ENCODE measurements around the gene FAM167B.

FAM167B gene

DNA sequence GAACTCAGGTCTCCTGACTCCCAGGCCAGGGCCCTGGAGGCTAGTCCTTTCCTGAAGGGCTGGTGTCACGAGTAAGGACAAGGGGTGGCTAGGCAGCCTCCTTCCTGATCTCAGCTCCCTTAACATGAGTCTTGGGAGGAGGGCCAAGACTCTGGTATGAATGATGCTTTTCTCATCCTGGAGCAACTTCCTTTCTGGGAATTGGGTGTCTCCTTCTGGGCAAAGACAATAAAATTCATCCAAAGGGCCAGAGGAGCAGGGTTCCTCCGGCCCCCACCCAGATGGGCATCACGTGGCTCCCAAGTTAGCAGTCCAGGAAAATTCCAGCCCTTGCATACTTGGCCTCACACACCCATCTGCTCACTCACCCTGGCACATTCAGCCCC lies at the start of gene FAM167B:
FAM167B (plus strand) TSS at position 335 of the 386 bp plus-strand sequence. CDS start 200 bp downstream, outside the sequence.
- no peak for DNase-seq

DNA sequence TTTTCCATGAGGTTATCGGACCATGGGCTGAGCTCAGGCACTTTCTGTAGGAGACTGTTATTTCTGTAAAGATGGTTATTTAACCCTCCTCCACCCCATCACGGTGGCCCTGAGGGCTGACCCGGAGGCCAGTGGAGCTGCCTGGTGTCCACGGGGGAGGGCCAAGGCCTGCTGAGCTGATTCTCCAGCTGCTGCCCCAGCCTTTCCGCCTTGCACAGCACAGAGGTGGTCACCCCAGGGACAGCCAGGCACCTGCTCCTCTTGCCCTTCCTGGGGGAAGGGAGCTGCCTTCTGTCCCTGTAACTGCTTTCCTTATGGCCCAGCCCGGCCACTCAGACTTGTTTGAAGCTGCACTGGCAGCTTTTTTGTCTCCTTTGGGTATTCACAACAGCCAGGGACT lies 49.2 kb upstream of the FAM167B start:
- DNase-seq = no peak

DNA sequence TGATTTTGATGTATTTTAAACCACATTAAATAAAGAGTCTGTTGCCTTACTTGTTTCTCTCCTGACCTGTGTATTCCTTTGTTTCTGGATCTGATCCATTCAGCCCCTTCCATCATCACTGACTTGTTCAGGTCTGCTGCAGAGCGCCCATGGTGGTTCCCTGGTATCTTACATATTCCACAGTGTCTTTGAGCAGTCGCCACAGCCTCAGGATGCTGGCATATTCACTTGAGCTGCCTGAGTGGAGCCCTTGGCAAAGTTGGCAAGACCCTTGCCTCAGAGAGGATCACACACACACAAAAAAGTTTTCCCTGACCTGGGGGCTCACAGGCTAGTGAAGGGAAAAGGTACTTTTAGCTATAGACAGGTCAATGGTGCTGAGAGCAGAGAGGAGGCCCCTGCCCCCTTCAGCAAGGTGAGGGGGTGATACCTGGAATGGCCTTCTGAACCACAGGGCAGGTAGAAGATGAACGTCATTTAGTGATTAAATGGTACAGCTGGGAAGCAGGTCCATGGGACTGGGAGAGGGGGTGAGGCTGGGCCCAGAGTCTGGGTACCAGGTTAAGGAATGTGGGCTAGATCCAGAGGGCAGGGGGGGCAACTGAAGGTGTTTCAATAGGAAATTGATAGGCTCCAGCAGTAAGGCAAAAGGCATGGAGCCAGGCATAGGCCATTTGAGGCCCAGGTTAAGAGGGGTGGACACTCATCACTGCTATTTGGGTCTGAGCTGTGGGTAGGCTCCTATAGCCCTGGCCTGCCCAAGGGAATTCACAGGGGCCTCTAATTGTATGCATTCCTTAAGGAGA lies 48.6 kb upstream of the FAM167B start:
- no peak for DNase-seq

DNA sequence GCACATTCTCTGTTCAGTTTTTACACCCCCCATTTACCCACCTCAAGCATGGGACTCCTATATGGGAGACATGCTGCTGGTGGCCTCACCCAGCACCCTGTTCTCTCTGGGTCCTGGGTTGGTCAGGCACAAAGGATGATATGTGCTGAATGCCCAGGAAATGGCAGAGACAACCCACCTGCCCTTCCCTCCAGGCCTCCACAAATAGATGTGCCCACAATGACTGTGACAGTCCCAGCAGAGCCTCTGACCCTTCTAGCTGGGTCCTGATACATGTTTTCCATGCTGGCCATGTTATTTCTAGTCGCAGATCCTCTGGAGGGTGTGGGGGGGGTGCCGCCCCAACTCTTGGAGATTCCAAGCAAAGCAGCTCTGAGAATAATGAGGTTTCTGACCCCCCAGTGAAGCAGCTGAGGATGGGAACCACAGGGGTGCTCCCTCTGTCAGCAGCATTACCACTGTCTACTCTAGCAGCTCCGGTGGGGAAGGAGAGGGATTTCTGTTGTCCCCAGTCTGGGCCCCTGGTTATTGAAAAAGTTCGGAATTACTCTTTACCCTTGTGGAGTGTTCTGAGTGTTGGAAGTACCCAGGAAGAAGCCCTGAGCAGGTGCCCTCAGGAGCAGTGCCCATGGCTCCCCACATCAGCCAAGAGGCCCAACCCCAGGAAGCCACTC lies 47.8 kb upstream of the FAM167B start:
- DNase-seq = no peak

DNA sequence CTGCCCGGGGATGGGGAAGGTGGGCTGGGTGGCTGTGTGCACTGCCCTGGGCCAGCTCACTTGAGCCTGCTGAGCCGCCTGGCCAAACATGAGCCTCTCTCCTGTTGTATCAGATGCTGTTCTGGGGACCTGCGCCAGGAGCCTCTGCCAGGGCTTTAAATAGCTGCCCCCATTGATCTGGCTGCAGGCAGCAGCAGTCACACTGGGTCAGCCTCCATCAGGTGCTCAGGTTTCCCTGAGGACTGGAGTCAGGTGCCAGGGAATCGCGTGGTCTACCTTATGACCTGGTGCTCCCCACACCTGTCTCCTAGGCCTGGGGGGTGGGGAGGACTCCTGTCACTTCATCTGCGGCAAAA lies 47.3 kb upstream of the FAM167B start:
- no peak for DNase-seq

DNA sequence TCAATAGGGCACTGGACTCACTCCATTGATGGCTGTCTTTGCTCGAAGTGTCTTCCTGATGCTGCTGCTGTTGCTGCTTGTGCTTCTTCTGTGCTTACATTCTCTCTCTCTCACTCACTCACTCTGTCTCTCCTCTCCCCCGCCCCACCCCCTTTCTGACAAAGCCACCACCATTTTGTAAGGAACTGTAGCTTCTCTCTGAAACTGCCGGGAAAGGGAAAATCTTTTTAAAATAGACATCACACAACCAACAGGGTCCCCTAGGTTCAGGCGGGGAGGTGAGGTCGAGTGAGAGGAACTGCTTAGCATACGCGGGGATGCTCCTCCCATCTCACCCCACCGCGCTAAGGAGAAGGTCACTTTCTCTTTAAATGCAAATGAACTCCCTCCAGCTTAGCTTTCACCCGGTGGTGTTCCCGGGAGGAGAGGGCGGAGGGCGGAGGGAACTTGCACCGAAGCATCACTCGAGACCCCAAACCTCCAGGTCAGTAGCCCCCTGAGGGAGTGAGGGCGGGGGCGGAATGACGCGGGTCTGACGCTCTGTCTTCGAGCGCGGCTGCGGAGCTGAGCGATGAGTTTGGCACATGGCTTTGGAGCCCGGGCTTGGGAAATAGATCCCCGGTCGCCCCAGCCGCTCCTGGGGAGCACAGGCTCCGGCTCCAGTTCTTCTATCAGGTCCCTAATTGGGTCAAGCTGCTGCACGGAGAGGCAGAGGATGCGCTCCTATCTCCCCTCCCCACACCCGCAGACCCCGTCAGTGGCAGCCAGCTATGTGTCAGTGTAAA lies 46.6 kb upstream of the FAM167B start, which contains the start of gene CCDC28B:
CCDC28B (plus strand) TSS at position 370 of the 785 bp plus-strand sequence. CDS start 1,341 bp downstream, outside the sequence.
- peak; percentile 59 for DNase-seq

DNA sequence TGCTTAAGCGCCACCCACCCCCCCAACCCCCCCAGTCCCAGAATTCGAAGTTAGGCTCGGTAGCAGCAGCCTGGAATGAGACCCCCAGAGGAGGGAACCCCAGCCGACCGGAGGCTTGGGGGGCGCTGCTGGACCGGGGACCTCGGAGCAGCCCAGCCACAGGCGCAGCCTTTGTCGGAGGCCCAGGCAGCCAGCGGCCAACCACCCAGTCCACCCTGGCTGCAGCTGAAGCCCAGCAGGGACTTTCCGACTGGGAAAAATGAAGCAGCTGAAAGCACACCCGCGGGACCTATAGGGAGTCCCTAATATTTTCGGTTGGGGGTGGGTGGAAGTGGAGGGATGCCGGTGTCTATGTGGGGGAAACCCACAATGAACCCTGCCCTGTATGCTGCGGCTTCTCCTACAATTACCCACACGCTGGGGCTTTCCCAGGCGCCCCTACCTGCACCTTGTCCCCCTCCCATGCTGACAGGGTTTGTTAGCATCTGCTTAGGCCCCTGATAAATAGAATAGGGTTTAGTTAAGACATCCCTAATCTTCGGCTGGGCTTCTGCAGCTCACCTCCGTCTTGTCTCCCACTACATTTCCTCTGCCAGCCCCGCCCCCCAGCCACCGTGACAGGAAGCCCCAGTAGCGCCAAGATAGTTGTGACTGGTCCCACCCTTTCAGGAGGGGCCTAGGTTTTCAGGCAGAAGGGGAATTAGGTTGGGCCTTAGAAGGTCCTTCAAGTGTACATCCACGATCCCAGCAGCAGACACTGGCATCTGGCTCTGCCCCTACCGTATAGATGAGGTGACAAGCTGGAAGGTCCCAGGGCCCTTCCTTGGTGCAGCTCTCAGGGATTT lies 45.8 kb upstream of the FAM167B start:
- peak; percentile 84 for DNase-seq

DNA sequence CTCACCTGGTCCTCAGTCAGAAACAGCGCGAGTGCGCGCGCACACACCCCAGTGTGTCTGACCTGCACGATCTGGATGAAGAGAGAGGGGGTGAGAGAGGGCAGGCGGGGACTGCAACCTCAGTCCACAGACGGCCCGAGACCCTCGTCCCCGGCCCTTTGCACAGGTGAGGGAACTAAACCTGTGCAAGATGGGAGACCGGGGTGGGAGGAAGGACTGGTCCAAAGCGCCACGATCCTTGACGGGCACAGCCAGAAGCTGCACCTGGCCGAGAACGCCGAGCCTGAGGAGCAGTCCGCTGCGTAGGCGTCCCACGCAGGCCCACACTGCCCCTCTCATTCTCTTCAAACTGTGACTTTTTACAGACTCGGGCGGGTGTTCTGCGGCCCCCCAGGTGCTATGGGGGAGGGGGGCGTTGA lies 42.1 kb upstream of the FAM167B start:
- DNase-seq = no peak

DNA sequence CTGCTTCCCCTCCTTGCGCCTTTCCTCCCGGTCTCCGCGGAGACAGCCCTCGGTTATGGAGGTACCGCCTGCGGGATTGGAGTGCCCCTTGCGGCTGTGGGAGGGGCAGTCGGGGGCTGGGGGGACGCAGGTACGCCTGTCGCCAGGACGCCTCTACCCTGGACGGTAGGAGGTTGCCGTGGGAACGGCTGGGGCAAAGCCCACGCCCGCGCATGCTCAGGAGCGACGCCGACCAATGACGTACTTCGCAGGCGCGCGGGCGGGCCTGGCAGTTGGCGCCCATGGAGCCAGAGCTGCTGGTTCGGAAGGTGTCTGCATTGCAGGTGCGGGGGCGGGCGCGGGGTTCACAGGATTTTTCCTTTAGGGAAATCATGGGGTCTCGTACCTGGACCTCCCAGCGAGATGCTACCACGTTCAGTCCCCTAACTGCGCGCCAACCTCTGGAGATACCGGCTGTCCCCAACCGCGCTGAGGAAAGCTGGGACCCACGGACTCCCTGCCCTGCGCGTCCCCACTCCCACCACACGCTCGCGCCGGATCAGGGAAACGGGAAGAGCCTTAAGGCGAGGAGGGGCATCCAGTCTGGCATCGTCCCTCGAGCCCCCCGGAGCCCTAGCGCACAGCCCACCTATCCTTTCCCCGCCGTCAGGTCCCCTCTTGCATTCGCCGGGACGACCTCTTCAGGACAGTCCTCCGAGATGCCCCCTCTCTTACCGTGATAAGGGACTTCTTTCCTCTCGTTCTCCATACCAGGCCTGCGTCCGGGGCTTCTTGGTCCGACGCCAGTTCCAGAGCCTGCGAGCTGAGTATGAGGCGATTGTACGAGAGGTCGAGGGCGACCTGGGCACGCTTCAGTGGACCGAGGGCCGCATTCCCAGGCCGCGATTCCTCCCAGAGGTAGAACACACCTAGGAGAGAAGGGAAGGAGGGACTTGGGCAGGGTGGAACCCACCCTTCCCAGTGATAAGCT lies 41.3 kb upstream of the FAM167B start, which contains the start of gene IQCC:
IQCC (plus strand) TSS at position 271 of the 970 bp plus-strand sequence; CDS start at position 282, 11 bp downstream.
- DNase-seq = peak; percentile 91

DNA sequence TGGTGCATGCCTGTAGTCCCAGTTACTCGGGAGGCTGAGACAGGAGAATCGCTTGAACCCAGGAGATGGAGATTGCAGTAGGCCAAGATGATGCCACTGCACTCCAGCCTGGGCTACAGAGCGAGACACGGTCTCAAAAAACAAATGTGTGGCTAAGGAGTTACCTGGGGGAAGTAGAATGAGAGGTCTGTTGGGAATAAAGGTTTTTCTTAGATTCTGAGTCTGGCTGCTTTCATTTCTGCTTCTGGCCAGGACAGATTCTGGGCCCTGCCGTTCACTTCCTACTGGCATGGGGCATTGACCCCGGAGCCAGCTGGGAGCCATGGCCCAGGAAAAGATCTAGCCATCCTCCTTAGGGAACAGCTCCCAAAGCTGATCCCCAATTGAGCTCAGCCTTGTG lies 38.6 kb upstream of the FAM167B start:
- no peak for DNase-seq

DNA sequence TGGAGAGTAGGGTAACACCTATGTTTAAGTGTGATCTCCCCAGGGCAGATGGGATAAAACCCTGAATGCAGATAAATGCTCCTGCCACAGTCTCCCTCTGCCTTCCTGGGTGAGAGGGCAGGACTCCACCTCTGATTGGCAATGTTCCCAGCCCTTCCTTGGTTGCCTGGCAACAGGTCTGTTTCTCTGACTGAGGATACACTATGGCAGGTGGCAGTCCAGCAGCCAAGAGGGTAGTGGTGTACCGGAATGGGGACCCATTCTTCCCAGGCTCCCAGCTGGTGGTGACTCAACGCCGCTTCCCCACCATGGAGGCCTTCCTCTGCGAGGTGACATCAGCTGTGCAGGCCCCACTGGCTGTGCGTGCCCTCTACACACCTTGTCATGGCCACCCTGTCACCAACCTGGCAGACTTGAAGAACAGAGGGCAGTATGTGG lies 38.1 kb upstream of the FAM167B start, which contains the start of gene DCDC2B:
DCDC2B (plus strand) TSS at position 199 of the 438 bp plus-strand sequence; CDS start at position 204, 5 bp downstream.
- DNase-seq = no peak

DNA sequence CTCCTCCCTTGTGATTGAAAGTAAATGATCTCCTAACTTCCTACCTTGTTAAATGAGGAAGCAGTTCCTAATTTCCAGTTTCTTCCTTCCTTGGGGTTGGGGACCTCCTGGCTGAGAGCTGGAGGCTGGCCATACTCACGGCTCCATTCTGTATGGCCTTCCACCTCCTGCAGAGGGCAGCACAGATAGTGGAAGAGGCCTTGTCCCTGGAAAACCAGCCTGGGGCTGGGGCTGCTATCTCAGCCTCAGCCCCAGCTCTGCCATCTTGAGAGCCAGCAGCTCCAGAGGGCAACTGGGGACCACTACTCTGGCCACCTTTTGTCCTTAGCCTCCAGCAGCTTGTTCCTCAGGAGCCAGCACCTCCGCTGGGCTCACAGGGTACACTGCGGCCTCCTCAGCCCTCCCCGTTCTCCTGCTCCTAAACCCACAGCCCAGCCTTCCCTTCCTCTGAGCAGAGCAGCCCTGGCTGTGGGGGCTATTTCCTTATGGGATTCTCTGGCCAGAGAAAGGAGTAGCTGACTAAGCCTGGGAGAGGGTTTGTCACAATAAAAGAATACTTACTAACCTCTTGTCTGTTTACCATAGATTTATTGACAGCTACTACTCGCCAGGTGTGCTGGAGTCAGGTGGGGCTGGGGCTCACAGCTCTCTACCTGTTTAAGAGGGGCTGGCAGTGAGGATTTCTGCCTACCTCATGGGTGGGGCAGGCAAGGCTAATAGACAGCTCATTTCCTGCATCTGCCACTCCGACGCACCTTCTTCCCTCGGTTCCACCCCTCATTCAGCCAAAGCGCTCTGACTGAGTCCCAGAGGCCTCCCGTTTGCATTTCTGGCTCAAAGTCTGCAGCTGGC lies 31.2 kb upstream of the FAM167B start:
- peak; percentile 71 for DNase-seq

DNA sequence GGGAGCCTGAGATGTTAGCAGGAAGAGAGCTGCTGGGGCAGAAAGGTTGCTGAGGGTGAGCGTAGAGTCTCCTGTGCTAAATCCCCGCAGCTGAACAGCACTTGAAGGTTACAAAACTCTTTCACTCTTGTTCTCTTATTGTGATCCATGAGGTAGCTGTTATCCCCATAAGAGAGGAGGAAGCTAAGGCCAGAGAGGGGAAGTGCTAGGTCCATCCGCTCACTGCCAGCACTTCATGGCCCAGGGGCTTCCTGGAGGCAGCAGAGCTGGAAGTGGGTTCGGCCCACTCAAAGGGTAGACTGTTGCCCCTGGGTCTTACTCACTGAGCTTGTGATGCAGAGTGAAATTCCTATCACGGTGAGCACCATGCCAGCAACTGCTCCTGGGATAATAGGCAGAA lies 30.5 kb upstream of the FAM167B start:
- no peak for DNase-seq

DNA sequence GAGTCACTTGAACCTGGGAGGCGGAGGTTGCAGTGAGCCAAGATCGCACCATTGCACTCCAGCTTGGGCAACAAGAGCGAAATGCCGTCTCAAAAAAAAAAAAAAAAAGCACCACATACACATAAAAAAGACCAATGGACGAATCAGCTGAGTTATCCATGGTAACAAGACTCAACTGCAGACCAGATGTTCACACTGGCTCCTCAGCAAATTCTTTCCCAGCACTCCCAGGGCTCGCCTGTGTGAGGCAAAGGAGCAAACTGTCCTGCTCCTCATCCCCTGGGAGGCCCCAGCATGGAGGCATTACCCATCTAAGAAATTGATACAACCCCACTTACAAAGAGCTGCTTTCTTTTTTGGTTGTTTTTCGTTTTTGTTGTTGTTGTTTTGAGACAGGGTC lies 28.0 kb upstream of the FAM167B start:
- no peak for DNase-seq

DNA sequence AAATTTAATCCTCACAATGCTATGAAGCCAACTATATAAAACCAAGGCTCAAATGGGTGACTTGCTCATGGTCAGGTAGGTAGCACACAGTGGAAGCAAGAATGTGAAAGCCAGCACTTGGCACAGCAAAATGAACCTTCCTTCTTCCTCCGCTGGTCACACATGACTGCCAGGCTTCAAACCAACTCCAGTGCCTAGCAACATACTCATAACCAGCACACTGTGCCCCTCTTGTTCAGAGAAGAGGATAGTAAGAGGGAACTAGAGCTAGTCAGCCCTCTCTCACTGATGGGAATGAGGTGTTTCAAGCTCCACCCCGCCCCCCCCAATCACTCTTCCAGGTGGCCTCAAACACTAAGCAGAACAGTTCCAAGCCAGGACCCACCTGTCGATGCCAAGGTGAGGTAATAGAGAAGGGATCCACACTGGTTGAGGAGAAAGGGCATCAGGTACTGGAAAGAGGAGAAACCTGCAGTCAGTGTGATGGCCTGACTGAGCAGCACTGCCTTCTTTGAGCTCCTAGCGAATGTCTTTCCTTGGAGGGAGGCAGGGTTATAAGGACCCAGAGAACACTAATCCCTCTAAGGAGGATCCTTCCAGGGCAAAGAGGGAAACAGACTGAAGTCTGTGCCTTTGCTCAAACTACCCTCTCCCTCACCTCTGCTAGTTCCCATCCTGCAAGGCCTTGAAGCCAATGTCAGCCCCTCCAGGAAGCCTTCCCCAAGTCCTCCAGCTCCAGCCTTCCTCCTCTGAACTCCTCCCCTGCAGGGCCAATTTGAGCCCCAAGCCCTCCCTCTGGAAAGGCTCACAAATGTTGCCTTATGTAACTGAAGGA lies 26.1 kb upstream of the FAM167B start:
- DNase-seq = no peak

DNA sequence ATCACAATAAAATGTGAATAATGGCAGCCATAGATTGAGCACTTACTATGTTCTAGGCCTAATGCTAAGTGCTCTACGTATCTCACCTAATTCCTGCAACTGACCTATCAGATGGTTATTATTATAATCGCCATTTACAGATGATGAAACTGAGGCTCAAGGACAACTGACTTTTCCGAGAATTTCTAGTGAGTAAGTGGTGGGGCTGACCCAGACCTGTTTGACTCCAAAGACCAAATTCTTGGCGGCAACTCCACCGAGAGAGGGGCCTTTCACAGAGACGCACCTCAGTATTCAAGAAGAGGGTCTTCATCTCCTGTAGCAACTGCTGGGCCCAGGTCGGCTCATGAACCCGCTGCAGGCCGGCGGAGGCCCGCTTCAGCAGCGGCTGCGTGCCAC lies 25.4 kb upstream of the FAM167B start:
- no peak for DNase-seq

DNA sequence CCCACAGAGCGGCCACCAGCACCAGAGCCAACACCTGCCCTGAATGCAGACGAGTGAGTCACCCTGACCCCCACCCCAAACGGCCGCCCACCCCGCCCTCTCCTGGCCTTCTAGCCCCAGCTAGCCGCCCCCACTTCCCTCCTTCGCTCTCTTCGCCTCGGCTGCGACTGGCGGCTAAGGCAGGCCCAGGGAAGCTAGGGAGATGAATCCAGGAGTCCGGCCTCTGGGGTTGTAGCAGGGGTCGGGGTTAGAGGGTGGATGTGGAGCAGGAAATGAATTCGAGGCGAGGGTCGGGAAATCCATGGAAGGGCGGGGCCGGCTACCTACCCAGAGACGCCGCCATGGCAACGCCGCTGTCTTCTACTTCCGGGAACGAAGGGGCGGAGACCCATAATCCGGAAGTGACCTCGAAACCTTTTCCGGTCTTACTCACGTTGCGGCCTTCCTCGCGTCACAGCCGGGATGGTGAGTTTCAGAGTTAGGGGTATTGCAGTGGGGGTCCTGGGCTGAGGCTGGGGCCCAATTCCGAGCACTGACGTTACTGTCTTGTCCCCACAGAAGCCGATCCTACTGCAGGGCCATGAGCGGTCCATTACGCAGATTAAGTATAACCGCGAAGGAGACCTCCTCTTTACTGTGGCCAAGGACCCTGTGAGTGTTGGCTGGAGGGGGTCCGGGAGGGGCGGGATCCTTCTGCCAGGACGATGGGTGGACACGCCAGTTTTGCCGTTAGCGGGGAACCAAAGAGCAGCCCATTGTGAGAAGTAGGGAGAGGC lies 24.9 kb upstream of the FAM167B start, which contains the start of the genes EIF3I and TMEM234:
EIF3I (plus strand) TSS at position 428 of the 776 bp plus-strand sequence; CDS start at position 463, 35 bp downstream.
TMEM234 (minus strand) TSS at position 374 of the 776 bp plus-strand sequence; CDS start at position 343, 31 bp downstream.
- DNase-seq = peak; percentile 93

DNA sequence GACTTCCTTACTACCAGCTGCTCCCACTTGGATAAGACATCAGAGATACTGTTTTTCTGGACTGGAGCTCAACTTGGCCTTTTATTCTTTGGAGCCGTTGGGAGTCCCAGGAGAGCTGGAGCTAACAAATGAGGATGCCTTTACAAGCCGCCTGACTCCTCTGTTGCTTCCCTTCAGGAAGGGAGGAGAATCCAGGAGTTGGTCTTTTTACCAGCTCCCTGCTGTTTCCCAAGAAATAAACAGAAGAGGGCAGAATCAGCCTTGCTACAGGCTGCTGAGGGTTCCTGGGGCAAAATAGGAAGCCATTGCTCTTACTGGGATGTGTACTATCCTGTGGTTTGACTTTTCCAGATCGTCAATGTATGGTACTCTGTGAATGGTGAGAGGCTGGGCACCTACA lies 23.3 kb upstream of the FAM167B start:
- DNase-seq = no peak

Data from activated CD4-positive, alpha-beta T cell treated with anti-CD3 and anti-CD28 coated beads for 48 hours (primary cell).